K562 (cell line): Measurements from ENCODE around the gene PPEF2. TPM values are rescaled to one million over a fixed set of nuclear protein-coding genes. Genes with fewer than 3 reads are reported as not detected.

Experiments
- ATAC-seq: fragments of 200-7000 bp; cut with Tn5 transposase; 3 replicates; pipeline ENCODE4 v1.9.1; 2020; ENCODE audit warnings: moderate library complexity
- BruUV-seq: library from RNA; stranded (reverse); fragments of 400-500 nt; replicated peaks from 2 replicates; lab custom pipeline; 2021; lab: Mats Ljungman, UMichigan
- CTCF ChIA-PET: fragments of 300-600 bp; formaldehyde crosslinking; extraction: SDS; loops from one replicate; lab custom pipeline; 2021; ENCODE audit warnings: low intra/inter-chr PET ratio; lab: Yijun Ruan, JAX
- POLR2A ChIA-PET: fragments of 300-600, 350-650 bp; sonication (Branson Sonifier 250); formaldehyde crosslinking; extraction: SDS; loops from one replicate; lab custom pipeline; 2021; ENCODE audit warnings: antibody characterized with exemption, inconsistent platforms; lab: Yijun Ruan, JAX
- DNase-seq, 4 experiments: peaks; one replicate each; pipeline versions ENCODE4 v3.0.0 to v3.0.0-alpha.2; 2011 to 2018; ENCODE audit warnings: low spot score in 3 of 4, mixed read lengths in 3 of 4; ENCODE audit errors: extremely low read depth in 1 of 4
- FAIRE-seq: peaks from 2 replicates; lab custom pipeline; 2011; peaks lifted over from hg19 to GRCh38; lab: Jason Lieb, UNC
- H2AFZ ChIP-seq: 2 replicates; pipeline ENCODE4 v1.6.0; 2011; ENCODE audit warnings: low read depth, low read length, control low read depth, inconsistent platforms
- H3K27ac ChIP-seq: fragments of 200-600 bp; 3 replicates; pipeline ENCODE4 v1.8.0; 2011; ENCODE audit warnings: low read depth, mild to moderate bottlenecking, control low read depth, inconsistent platforms, low read length, moderate library complexity, mixed read lengths; ENCODE audit errors: extremely low read depth
- H3K27me3 ChIP-seq, 2 experiments: fragments of 300-600 bp in 1 of 2; 2 replicates in 1 of 2; 3 replicates in 1 of 2; pipeline versions ENCODE4 v1.6.0 to v1.8.0; 2011; ENCODE audit warnings: inconsistent platforms in 2 of 2, low read length in 2 of 2, mild to moderate bottlenecking in 1 of 2, mixed read lengths in 1 of 2, moderate library complexity in 1 of 2; ENCODE audit not compliant: control insufficient read depth in 2 of 2, insufficient read depth in 2 of 2
- H3K36me3 ChIP-seq: fragments of 300-600 bp; 3 replicates; pipeline ENCODE4 v1.8.0; 2011; ENCODE audit warnings: mild to moderate bottlenecking, low read length, inconsistent platforms; ENCODE audit not compliant: control insufficient read depth, insufficient read depth
- H3K4me1 ChIP-seq, 2 experiments: fragments of 200-600 bp in 1 of 2; replicated peaks in 1 of 2; 2 replicates in 1 of 2; 3 replicates in 1 of 2; pipeline versions ENCODE4 v1.5.1 to v1.8.0; 2011; ENCODE audit warnings: inconsistent platforms in 2 of 2, low read length in 2 of 2, mild to moderate bottlenecking in 1 of 2, mixed read lengths in 1 of 2, moderate library complexity in 1 of 2; ENCODE audit not compliant: control insufficient read depth in 2 of 2, insufficient read depth in 2 of 2
- H3K4me2 ChIP-seq: 2 replicates; pipeline ENCODE4 v1.6.1; 2011; ENCODE audit warnings: low read length, control low read depth, inconsistent platforms, mixed read lengths; ENCODE audit not compliant: insufficient read depth
- H3K4me3 ChIP-seq: fragments of 200-600 bp; sonication (generic), shearing (Covaris generic); 2 replicates; pipeline ENCODE4 v1.5.1; 2016; ENCODE audit warnings: control low read depth, inconsistent platforms
- H3K79me2 ChIP-seq: fragments of 200-600 bp; 3 replicates; pipeline ENCODE4 v1.8.0; 2011; ENCODE audit warnings: low read length, inconsistent platforms; ENCODE audit not compliant: control insufficient read depth, insufficient read depth
- H3K9ac ChIP-seq, 2 experiments: 2 replicates each; pipeline versions ENCODE4 v1.6.0 to v1.6.1; 2011; ENCODE audit warnings: low read depth in 2 of 2, low read length in 2 of 2, control low read depth in 1 of 2, inconsistent platforms in 1 of 2, mild to moderate bottlenecking in 1 of 2, mixed read lengths in 1 of 2; ENCODE audit not compliant: insufficient read depth in 1 of 2
- H3K9me1 ChIP-seq: one replicate; pipeline ENCODE4 v1.6.0; 2011; ENCODE audit warnings: inconsistent platforms, mild to moderate bottlenecking, low read length, moderate library complexity; ENCODE audit not compliant: control insufficient read depth, insufficient read depth
- H3K9me3 ChIP-seq: replicated peaks from 2 replicates; pipeline ENCODE4 v1.5.1; 2011; ENCODE audit warnings: low read depth, low read length, inconsistent platforms; ENCODE audit not compliant: control insufficient read depth, insufficient read depth
- H4K20me1 ChIP-seq: replicated peaks from 2 replicates; pipeline ENCODE4 v1.6.1; 2011; ENCODE audit warnings: low read length, inconsistent platforms, mixed read lengths; ENCODE audit not compliant: control insufficient read depth, insufficient read depth
- BRF1 ChIP-seq: IDR thresholded peaks from 3 replicates; pipeline ENCODE4 v1.6.1; 2011; ENCODE audit warnings: borderline replicate concordance, mild to moderate bottlenecking; ENCODE audit not compliant: insufficient read length; ENCODE audit errors: extremely low read depth
- CBX8 ChIP-seq: fragments of 200-600 bp; sonication (generic); IDR thresholded peaks from 2 replicates; pipeline ENCODE4 v1.6.1; 2012; ENCODE audit warnings: borderline replicate concordance, mixed run types, low read depth, mild to moderate bottlenecking, moderate library complexity, mixed read lengths, low read length, control low read depth, inconsistent platforms; ENCODE audit not compliant: poor library complexity, severe bottlenecking; ENCODE audit errors: extremely low read depth
- CTCF ChIP-seq, 3 experiments: IDR thresholded peaks in 2 of 3; conservative IDR thresholded peaks in 1 of 3; 2 replicates each; pipeline ENCODE4 v1.5.1; 2011 to 2012; ENCODE audit warnings: low read length in 3 of 3, mild to moderate bottlenecking in 3 of 3, control low read depth in 2 of 3, improper control_type of control experiment in 1 of 3, inconsistent platforms in 1 of 3, low read depth in 1 of 3, mixed read lengths in 1 of 3, moderate library complexity in 1 of 3; ENCODE audit not compliant: insufficient read depth in 2 of 3
- FOXA3 ChIP-seq, 2 experiments: fragments of 450-650 bp in 1 of 2; sonication (generic) in 1 of 2; formaldehyde crosslinking; IDR thresholded peaks in 1 of 2; conservative IDR thresholded peaks in 1 of 2; 2 replicates each; pipeline versions ENCODE4 v1.4.0 to v1.8.0; 2020 to 2022; ENCODE audit warnings: mild to moderate bottlenecking in 2 of 2, missing genetic modification reagents in 1 of 2
- HIVEP1 ChIP-seq: fragments of 250-450 bp; sonication (Bioruptor Pico); IDR thresholded peaks from 2 replicates; pipeline ENCODE4 v1.4.0; 2020; ENCODE audit warnings: mild to moderate bottlenecking
- JUN ChIP-seq, 2 experiments: sonication (generic) in 1 of 2; formaldehyde crosslinking in 1 of 2; IDR thresholded peaks; 2 replicates each; pipeline versions ENCODE4 v1.6.1 to v1.8.0; 2012 to 2022; ENCODE audit warnings: borderline replicate concordance in 2 of 2, mild to moderate bottlenecking in 2 of 2, improper control_type of control experiment in 1 of 2, low read depth in 1 of 2, low read length in 1 of 2, missing genetic modification reagents in 1 of 2
- LEF1 ChIP-seq: fragments of 450-650 bp; IDR thresholded peaks from 2 replicates; pipeline ENCODE4 v1.6.1; 2016; ENCODE audit warnings: mild to moderate bottlenecking
- MECOM ChIP-seq: fragments of 250-450 bp; sonication (Bioruptor Pico); IDR thresholded peaks from 2 replicates; pipeline ENCODE4 v1.8.0; 2022; ENCODE audit warnings: inconsistent platforms
- NELFE ChIP-seq: IDR thresholded peaks from 2 replicates; pipeline ENCODE4 v1.6.1; 2011; ENCODE audit warnings: mild to moderate bottlenecking; ENCODE audit not compliant: insufficient read depth, insufficient read length
- NFATC3 ChIP-seq: fragments of 450-650 bp; IDR thresholded peaks from 2 replicates; pipeline ENCODE4 v1.6.1; 2017; ENCODE audit warnings: mild to moderate bottlenecking
- NR4A1 ChIP-seq, 2 experiments: fragments of 250-450 bp in 1 of 2; fragments of 450-650 bp in 1 of 2; sonication (Bioruptor Pico) in 1 of 2; IDR thresholded peaks; 2 replicates each; pipeline versions ENCODE4 v1.4.0 to v1.6.1; 2016 to 2020; ENCODE audit warnings: mild to moderate bottlenecking in 2 of 2, missing compliant biosample characterization in 1 of 2, missing genetic modification characterization in 1 of 2, moderate library complexity in 1 of 2
- PREB ChIP-seq: sonication (generic); formaldehyde crosslinking; IDR thresholded peaks from 2 replicates; pipeline ENCODE4 v1.8.1; 2023; ENCODE audit warnings: mild to moderate bottlenecking, missing genetic modification reagents
- SNIP1 ChIP-seq: fragments of 450-650 bp; IDR thresholded peaks from 2 replicates; pipeline ENCODE4 v1.7.1; 2017; ENCODE audit warnings: low read depth, mild to moderate bottlenecking
- STAT5B ChIP-seq: fragments of 250-450 bp; sonication (Bioruptor Pico); IDR thresholded peaks from 2 replicates; pipeline ENCODE4 v1.8.0; 2021; ENCODE audit warnings: mild to moderate bottlenecking, inconsistent platforms
- TCFL5 ChIP-seq: fragments of 250-450 bp; sonication (Bioruptor Pico); conservative IDR thresholded peaks from 2 replicates; pipeline ENCODE4 v1.6.1; 2021; ENCODE audit warnings: mild to moderate bottlenecking, moderate library complexity, matching md5 sums
- WHSC1 ChIP-seq: IDR thresholded peaks from one replicate; pipeline ENCODE4 v1.6.1; 2012; ENCODE audit warnings: low read length, control low read depth, inconsistent platforms
- ZNF24 ChIP-seq: fragments of 450-650 bp; IDR thresholded peaks from 2 replicates; pipeline ENCODE4 v1.6.1; 2016
- ZNF282 ChIP-seq: sonication (generic); formaldehyde crosslinking; IDR thresholded peaks from 2 replicates; pipeline ENCODE4 v1.8.1; 2023; ENCODE audit warnings: missing genetic modification reagents
- WGBS: fragments of 100-300 bp; shearing (Covaris generic); methylation state at CpG from one replicate; pipeline ENCODE4 v1.1.6; 2016; ENCODE audit warnings: low coverage, mixed read lengths; ENCODE audit not compliant: insufficient coverage; ENCODE audit errors: missing lambda C conversion rate; 5-methylcytosine and 5-hydroxymethylcytosine counted together
- in situ Hi-C: fragments of 300-500 bp; cut with MboI; formaldehyde crosslinking; loops from 4 replicates; pipeline ENCODE4 v1.15.0; 2018; ENCODE audit warnings: inconsistent platforms, mixed read lengths
- intact Hi-C: fragments of 100-400 bp; cut with micrococcal nuclease; formaldehyde crosslinking; loops from 2 replicates; pipeline ENCODE4 v1.14.2; 2022
- polyA plus RNA-seq, 8 experiments: library from polyadenylated mRNA; depleted of rRNA in 4 of 8; stranded (reverse) in 5 of 8; unstranded in 3 of 8; fragments of >200 nt; fragmentation: Nextera tagmentation in 2 of 8; fragmentation: Illumina TruSeq in 1 of 8; extraction: Ambion mirVana in 2 of 8; extraction: Trizol in 1 of 8; gene quantifications; 2 replicates each; pipeline versions ENCODE4 v1.2.1 to v1.2.3, GENCODE V29; 2011 to 2014; ENCODE audit warnings: inconsistent platforms in 1 of 8, missing spikeins in 1 of 8
- total RNA-seq, 7 experiments: library from RNA; depleted of rRNA in 6 of 7; stranded (reverse); fragments of >200 nt in 6 of 7; fragmentation: Illumina TruSeq in 2 of 7; extraction: Trizol in 2 of 7; gene quantifications; 2 replicates each; pipeline versions ENCODE4 v1.2.1 to v1.2.3, GENCODE V29; 2011 to 2021; ENCODE audit warnings: low replicate concordance in 1 of 7

PPEF2 gene
- total and polyA plus RNA-seq, 9 of the 15 experiments (the other 6 are each of a cell fraction or from before 2014, with no cell fraction given), result not detected

GRCh38 chr4:75876218-75876617 is 26.0 kb downstream of the PPEF2 start (continued):
- TF ChIP-seq CTCF (IDR thresholded peaks at IDR 0.05 in 2 of 3, conservative IDR thresholded peaks at IDR 0.05 in 1 of 3; ENCODE audit: insufficient read depth in 2 of 3, low read depth in 1 of 3, low read length in 3 of 3) (no peak), NR4A1 (CRISPR knock-in tag; IDR thresholded peaks at IDR 0.05) (no peak), NR4A1 (tag; IDR thresholded peaks at IDR 0.05) (no peak)

- 2% methylated on average over 3 of the region's 3 CpGs for WGBS
- H3K27me3 ChIP-seq, result peaks cover 10 to 23% of the 10 kb centered on the region in 2 experiments; a peak in 4 of 5 replicates
- FAIRE-seq (no peak), ATAC-seq (no peak), DNase-seq (no peak)
- no peaks in the 10 kb centered on the region for H3K9me1 ChIP-seq
- H3K4me2 ChIP-seq, result no peak overlapping the region
- H3K9ac ChIP-seq, result no peak overlapping the region
- in situ Hi-C loops, result no loop called here
- intact Hi-C loops, result no loop called here
- no peak overlapping the region for H3K4me3 ChIP-seq
- BruUV-seq, result no TSS peak
- CTCF ChIA-PET, result no interaction called here
- H4K20me1 ChIP-seq, result no peaks in the 10 kb centered on the region
- H2AFZ ChIP-seq, result no peak overlapping the region
- no peaks in the 10 kb centered on the region for H3K79me2 ChIP-seq
- H3K36me3 ChIP-seq, result no peaks in the 10 kb centered on the region
- no peaks in the 10 kb centered on the region for H3K4me1 ChIP-seq
- POLR2A ChIA-PET, result interaction anchor here (1.3 kb wide), 1 partner anchor 12 kb away, joined by 3 read pairs; no protein-coding TSS in a partner anchor
- H3K9me3 ChIP-seq, result no peaks in the 10 kb centered on the region
- no peak overlapping the region for H3K27ac ChIP-seq
- no peak for TF ChIP-seq HIVEP1 (CRISPR knock-in tag)
- no peak for TF ChIP-seq TCFL5
- TF ChIP-seq BRF1, result no peak
- no peak for TF ChIP-seq LEF1
- TF ChIP-seq FOXA3 (CRISPR knock-in tag; conservative IDR thresholded peaks at IDR 0.05 in 1 of 2, IDR thresholded peaks at IDR 0.05 in 1 of 2), result no peak
- TF ChIP-seq MECOM, result no peak
- no peak for TF ChIP-seq STAT5B (CRISPR knock-in tag)
- no peak for TF ChIP-seq NFATC3
- no peak for TF ChIP-seq ZNF282 (CRISPR knock-in tag)
- TF ChIP-seq ZNF24, result no peak
- no peak for TF ChIP-seq WHSC1
- TF ChIP-seq PREB (CRISPR knock-in tag), result no peak
- TF ChIP-seq JUN (IDR thresholded peaks at IDR 0.05; ENCODE audit: borderline replicate concordance, low read depth, low read length), result no peak
- no peak for TF ChIP-seq JUN (CRISPR knock-in tag; IDR thresholded peaks at IDR 0.05; ENCODE audit: borderline replicate concordance)
- no peak for TF ChIP-seq CBX8
- TF ChIP-seq NELFE, result no peak
- no peak for TF ChIP-seq SNIP1
These were observed 33.2 kb downstream of the PPEF2 start for GRCh38 chr4:75869100-75869499.
